Testis (tissue), 3 donors: ENCODE measurements around the gene ARHGAP9. TPM values are rescaled to one million over a fixed set of nuclear protein-coding genes. Genes with fewer than 3 reads are reported as not detected.

Source experiments
- DNase-seq: peaks from one replicate; pipeline ENCODE4 v3.0.0-alpha.2; 2019
- H3K27ac ChIP-seq, 2 donors: fragments of 200-600 bp; sonication (generic); one replicate each; pipeline ENCODE4 v1.5.1; 2019
- H3K27me3 ChIP-seq: fragments of 200-600 bp; sonication (generic); one replicate; pipeline ENCODE4 v1.5.1; 2019
- H3K36me3 ChIP-seq: fragments of 200-600 bp; sonication (generic); one replicate; pipeline ENCODE4 v1.5.1; 2017; ENCODE audit warnings: low read depth; ENCODE audit errors: missing control alignments
- H3K4me1 ChIP-seq: fragments of 200-600 bp; sonication (generic); one replicate; pipeline ENCODE4 v1.5.1; 2019
- H3K4me3 ChIP-seq, 2 donors: fragments of 200-600 bp; sonication (generic); one replicate each; pipeline ENCODE4 v1.5.1; 2017 to 2019
- H3K9me3 ChIP-seq: fragments of 200-600 bp; sonication (generic); one replicate; pipeline ENCODE4 v1.5.1; 2017
- POLR2A ChIP-seq: fragments of 450-650 bp; IDR thresholded peaks from one replicate; pipeline ENCODE4 v1.6.1; 2017; ENCODE audit warnings: antibody characterized with exemption, mild to moderate bottlenecking, moderate library complexity
- WGBS, 2 donors: methylation state at CpG; one replicate each; pipeline ENCODE4 v1.1.5; 2018; 5-methylcytosine and 5-hydroxymethylcytosine counted together
- intact Hi-C: fragments of 100-400 bp; cut with DNase I; formaldehyde crosslinking; loops from one replicate; pipeline ENCODE4 v1.15.1; 2023; ENCODE audit warnings: low total_unique reads
- polyA plus RNA-seq: library from polyadenylated mRNA; stranded (reverse); fragments of 350-450 nt; fragmentation: Illumina TruSeq; extraction: RNeasy Lipid Tissue Mini Kit (QIAGEN cat#74804); gene quantifications from one replicate; pipeline ENCODE4 v1.2.3, GENCODE V29; 2014; ENCODE audit warnings: low read depth, low replicate concordance; ENCODE audit not compliant: insufficient read depth
- total RNA-seq, 2 donors: library from RNA; depleted of rRNA; stranded (reverse); fragments of >200 nt; gene quantifications; one replicate each; pipeline ENCODE4 v1.2.3, GENCODE V29; 2016
- TF ChIP-seq, protein P1 (sequence below), 3 experiments: fragments of 450-650 bp in 2 of 3; fragments of 200-600 bp in 1 of 3; sonication (generic) in 1 of 3; IDR thresholded peaks; one replicate each; pipeline ENCODE4 v1.5.1; 2016 to 2019; ENCODE audit warnings: antibody characterized with exemption in 3 of 3, mild to moderate bottlenecking in 2 of 3, moderate library complexity in 1 of 3

The ARHGAP9 gene
- total and polyA plus RNA-seq, 3 donors from 2014 or later: 24.8 to 111 (median 29.2) TPM

DNA sequence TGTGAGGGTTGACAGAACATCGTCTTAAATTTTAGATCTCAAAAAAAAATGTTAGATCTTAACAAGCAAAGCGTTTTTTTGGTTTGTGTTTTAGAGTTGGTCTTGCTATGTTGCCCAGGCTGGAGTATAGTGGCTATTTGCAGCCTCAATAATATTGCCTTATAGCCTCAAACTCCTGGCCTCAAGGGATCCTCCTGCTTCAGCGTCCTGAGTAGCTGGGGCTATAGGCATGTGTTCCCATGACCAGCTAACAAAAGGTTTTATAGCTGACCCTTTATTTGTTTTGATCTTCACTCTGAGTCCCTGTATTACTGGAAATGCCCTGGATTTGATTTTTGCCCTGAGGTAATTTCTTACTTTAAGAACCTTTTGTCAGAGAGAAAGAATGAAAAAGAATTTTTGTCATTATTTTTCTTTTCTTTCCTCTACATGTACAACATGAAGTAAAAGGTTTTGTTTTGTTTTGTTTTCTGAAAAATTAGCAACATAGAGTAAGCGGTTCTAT, 39.9 kb downstream of the ARHGAP9 start:
- Histone ChIP-seq H3K4me3 (no peak overlapping the region), H3K4me1 (no peaks in the 10 kb centered on the region), H3K27ac (no peak overlapping the region), H3K9me3 (no peaks in the 10 kb centered on the region), H3K27me3 (no peaks in the 10 kb centered on the region), H3K36me3 (no peaks in the 10 kb centered on the region)
- TF ChIP-seq, protein P1, sequence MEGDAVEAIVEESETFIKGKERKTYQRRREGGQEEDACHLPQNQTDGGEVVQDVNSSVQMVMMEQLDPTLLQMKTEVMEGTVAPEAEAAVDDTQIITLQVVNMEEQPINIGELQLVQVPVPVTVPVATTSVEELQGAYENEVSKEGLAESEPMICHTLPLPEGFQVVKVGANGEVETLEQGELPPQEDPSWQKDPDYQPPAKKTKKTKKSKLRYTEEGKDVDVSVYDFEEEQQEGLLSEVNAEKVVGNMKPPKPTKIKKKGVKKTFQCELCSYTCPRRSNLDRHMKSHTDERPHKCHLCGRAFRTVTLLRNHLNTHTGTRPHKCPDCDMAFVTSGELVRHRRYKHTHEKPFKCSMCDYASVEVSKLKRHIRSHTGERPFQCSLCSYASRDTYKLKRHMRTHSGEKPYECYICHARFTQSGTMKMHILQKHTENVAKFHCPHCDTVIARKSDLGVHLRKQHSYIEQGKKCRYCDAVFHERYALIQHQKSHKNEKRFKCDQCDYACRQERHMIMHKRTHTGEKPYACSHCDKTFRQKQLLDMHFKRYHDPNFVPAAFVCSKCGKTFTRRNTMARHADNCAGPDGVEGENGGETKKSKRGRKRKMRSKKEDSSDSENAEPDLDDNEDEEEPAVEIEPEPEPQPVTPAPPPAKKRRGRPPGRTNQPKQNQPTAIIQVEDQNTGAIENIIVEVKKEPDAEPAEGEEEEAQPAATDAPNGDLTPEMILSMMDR (IDR thresholded peaks at IDR 0.05): no peak
- intact Hi-C loops: no loop called here
- DNase-seq: no peak
- 84 to 87% methylated on average over 4 of the region's 4 CpGs for WGBS, 2 donors

DNA sequence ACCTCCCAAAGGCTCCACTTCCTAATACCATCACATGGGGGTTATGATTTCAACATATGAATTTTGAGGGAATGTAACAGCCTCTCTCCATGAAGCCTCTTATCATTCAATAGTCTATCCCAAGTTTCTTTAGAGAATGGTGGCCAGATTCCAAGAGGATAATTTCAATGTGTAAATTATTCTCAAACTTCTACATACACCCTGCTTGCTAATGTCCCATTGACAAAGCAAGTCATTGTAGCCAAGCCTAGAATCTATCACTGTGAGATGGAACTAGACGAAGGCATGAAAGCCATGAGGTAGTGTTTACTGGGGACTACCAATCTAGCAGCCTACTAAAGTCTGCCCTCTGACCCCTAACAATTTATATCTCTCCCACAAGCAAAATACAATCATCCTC, 41.3 kb downstream of the ARHGAP9 start:
- intact Hi-C loops: no loop called here
- H3K4me1 ChIP-seq: no peaks in the 10 kb centered on the region
- H3K9me3 ChIP-seq: no peaks in the 10 kb centered on the region
- no peaks in the 10 kb centered on the region for H3K36me3 ChIP-seq
- no peak overlapping the region for H3K4me3 ChIP-seq
- no peak overlapping the region for H3K27ac ChIP-seq
- 93 to 100% methylated on average over 1 of the region's 1 CpG for WGBS, 2 donors
- DNase-seq: no peak
- H3K27me3 ChIP-seq: no peaks in the 10 kb centered on the region
- TF ChIP-seq, protein P1 (IDR thresholded peaks at IDR 0.05): no peak
- TF ChIP-seq POLR2A: no peak

DNA sequence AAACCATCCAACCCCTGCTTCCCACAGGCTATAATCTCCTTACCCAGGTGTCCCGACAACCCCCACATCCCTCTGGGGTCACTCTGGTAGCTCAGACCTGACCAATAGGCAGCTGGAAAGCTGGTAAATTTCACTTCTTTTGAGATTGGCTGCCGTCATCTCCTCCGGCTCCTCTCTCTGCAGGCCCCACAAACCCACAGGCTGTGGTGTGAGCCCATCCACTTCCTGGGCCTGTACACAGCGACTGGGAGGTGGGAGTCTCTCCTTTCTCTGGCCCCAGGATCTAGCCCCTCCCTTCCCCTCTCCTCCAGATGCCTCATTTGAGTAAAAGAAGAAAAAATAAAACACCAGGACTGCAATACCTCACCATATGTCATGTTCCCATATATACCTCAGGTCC, 44.4 kb downstream of the ARHGAP9 start:
- no peak for DNase-seq

DNA sequence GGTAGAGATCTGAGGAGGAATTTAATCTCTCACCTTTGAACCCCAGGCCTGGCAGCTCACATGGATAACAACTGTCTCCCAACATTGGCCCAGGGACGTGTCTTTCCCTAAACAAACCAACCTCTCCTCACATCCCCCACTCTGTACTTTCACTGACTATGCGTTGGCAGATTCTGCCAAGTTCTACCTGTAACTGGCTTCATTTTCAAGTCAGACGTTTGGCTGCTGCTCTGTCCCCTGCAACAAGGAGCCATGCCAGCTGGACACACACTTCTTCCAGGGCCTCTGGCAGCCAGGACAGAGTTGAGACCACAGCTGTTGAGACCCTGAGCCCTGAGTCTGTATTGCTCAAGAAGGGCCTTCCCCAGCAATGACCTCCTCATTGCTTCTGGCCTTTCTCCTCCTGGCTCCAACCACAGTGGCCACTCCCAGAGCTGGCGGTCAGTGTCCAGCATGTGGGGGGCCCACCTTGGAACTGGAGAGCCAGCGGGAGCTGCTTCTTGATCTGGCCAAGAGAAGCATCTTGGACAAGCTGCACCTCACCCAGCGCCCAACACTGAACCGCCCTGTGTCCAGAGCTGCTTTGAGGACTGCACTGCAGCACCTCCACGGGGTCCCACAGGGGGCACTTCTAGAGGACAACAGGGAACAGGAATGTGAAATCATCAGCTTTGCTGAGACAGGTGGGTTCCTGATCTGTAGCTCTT, 45.0 kb downstream of the ARHGAP9 start, which contains the start of gene INHBC:
Gene INHBC (plus strand): TSS at position 268 of the 707 bp plus-strand sequence. CDS start 103 bp downstream, at position 371.
- Histone ChIP-seq H3K4me3 (no peak within 1 kb of the TSS), H3K27me3 (no peaks in the 10 kb centered on the region), H3K4me1 (no peaks in the 10 kb centered on the region), H3K27ac (no peak within 1 kb of the TSS), H3K36me3 (no peaks in the 10 kb centered on the region), H3K9me3 (no peaks in the 10 kb centered on the region)
- TF ChIP-seq POLR2A: no peak
- TF ChIP-seq, protein P1 (IDR thresholded peaks at IDR 0.05): no peak
- 69 to 70% methylated on average over 5 to 8 of the region's 8 CpGs for WGBS, 2 donors
- intact Hi-C loops: no loop called here
- no peak for DNase-seq

More for the DNA sequence above, 44.4 kb downstream of the ARHGAP9 start:
- H3K27ac ChIP-seq: no peak overlapping the region
- H3K36me3 ChIP-seq: no peaks in the 10 kb centered on the region
- H3K4me3 ChIP-seq: no peak overlapping the region
- TF ChIP-seq, protein P1 (IDR thresholded peaks at IDR 0.05): no peak
- no peak for TF ChIP-seq POLR2A
- no peaks in the 10 kb centered on the region for H3K27me3 ChIP-seq
- WGBS, 2 donors: 67 to 71% methylated on average over 4 of the region's 4 CpGs
- H3K4me1 ChIP-seq: no peaks in the 10 kb centered on the region
- intact Hi-C loops: no loop called here
- no peaks in the 10 kb centered on the region for H3K9me3 ChIP-seq

DNA sequence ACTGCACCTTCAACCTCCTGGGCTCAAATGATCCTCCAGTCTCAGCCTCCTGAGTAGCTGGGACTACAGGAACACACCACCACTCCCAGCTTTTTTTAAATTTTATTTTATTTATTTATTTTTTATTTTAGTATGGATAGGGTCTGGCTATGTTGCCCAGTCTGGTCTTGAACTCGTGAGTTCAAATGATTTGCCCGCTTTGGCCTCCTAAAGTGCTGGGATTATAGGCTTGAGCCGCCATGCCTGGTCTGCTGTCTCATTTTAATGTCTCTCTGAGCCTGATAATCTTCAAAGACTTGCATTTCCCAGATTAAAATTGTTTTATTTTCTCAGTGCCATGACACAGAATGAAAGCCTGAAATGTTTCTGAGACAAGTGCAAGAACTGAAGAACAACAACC, 46.3 kb downstream of the ARHGAP9 start:
- H3K36me3 ChIP-seq: no peaks in the 10 kb centered on the region
- no peak for DNase-seq
- peaks cover 8% of the 10 kb centered on the region for H3K4me1 ChIP-seq
- H3K27ac ChIP-seq: no peak overlapping the region
- no peaks in the 10 kb centered on the region for H3K9me3 ChIP-seq
- no peaks in the 10 kb centered on the region for H3K27me3 ChIP-seq
- intact Hi-C loops: no loop called here
- H3K4me3 ChIP-seq: no peak overlapping the region
- TF ChIP-seq, protein P1 (IDR thresholded peaks at IDR 0.05): no peak
- no peak for TF ChIP-seq POLR2A
- 64 to 75% methylated on average over 3 of the region's 3 CpGs for WGBS, 2 donors
